HS-5 (cell line): ENCODE data around the gene GNB1.
A peak's percentile ranks its signal among the peaks of the same experiment; 100 is the strongest.
"Not testable (repeated sequence)": the region's sequence is repeated elsewhere in the genome, so short reads cannot be mapped to it uniquely, and the experiment has no call there.

Experiments
- DNase-seq: peaks from one replicate; pipeline ENCODE4 v3.0.0-alpha.2; 2012; ENCODE audit warnings: low read depth

GNB1 gene

GRCh38 chr1:1890506-1891348, at the start of gene GNB1:
GNB1 (minus strand) TSS chr1:1891087; CDS start chr1:1825453, 65,634 bp downstream.
- peak; percentile 49 for DNase-seq

GRCh38 chr1:1940123-1940425, 49.2 kb upstream of the GNB1 start:
- DNase-seq: no peak

GRCh38 chr1:1939296-1940122, 48.6 kb upstream of the GNB1 start:
- DNase-seq: no peak

- no peak for DNase-seq
These were observed 47.9 kb upstream of the GNB1 start for GRCh38 chr1:1938613-1939295.

- DNase-seq: no peak
These were observed 47.3 kb upstream of the GNB1 start for GRCh38 chr1:1938276-1938573.

GRCh38 chr1:1937549-1938275, 46.8 kb upstream of the GNB1 start:
- DNase-seq: no peak

GRCh38 chr1:1937061-1937460, 46.2 kb upstream of the GNB1 start:
- no peak for DNase-seq

GRCh38 chr1:1934848-1935247, 44.0 kb upstream of the GNB1 start:
- DNase-seq: not testable (repeated sequence)

GRCh38 chr1:1929639-1930545, 39.0 kb upstream of the GNB1 start:
- DNase-seq: no peak

- DNase-seq: no peak
These were observed 38.3 kb upstream of the GNB1 start for GRCh38 chr1:1929102-1929638.

GRCh38 chr1:1928231-1929101, 37.6 kb upstream of the GNB1 start:
- no peak for DNase-seq

GRCh38 chr1:1927751-1928150, 36.9 kb upstream of the GNB1 start:
- DNase-seq: no peak

GRCh38 chr1:1926886-1927660, 36.2 kb upstream of the GNB1 start:
- no peak for DNase-seq

GRCh38 chr1:1926346-1926811, 35.5 kb upstream of the GNB1 start:
- no peak for DNase-seq

- DNase-seq: no peak
These were observed 34.8 kb upstream of the GNB1 start for GRCh38 chr1:1925437-1926345.

GRCh38 chr1:1924849-1925248, 34.0 kb upstream of the GNB1 start:
- no peak for DNase-seq

- DNase-seq: no peak
These were observed 33.5 kb upstream of the GNB1 start for GRCh38 chr1:1924386-1924785.
